WTC11 (cell line): ENCODE data around the gene MBNL1. TPM values are rescaled to one million over a fixed set of nuclear protein-coding genes. Genes with fewer than 3 reads are reported as not detected.

Experiments
- ATAC-seq: fragments of 200-7000 bp; cut with Tn5 transposase; 2 replicates; pipeline ENCODE4 v1.10.0; 2021; ENCODE audit warnings: mild to moderate bottlenecking, moderate library complexity
- CTCF ChIA-PET: fragments of 300-600 bp; sonication (Branson Sonifier 250); formaldehyde crosslinking; loops from one replicate; lab custom pipeline; 2021; ENCODE audit warnings: antibody characterized with exemption; lab: Charles Lee
- POLR2A ChIA-PET: fragments of 350-600 bp; sonication (Branson Sonifier 250); formaldehyde crosslinking; loops from one replicate; lab custom pipeline; 2021; ENCODE audit warnings: antibody characterized with exemption; lab: Charles Lee
- DNase-seq: peaks from one replicate; pipeline ENCODE4 v3.0.0; 2021; ENCODE audit warnings: low spot score
- H3K27ac Mint-ChIP-seq: 2 replicates; pipeline ENCODE4 v1.8.0; 2021; ENCODE audit warnings: mixed read lengths
- H3K27me3 Mint-ChIP-seq: 2 replicates; pipeline ENCODE4 v1.8.0; 2021; ENCODE audit warnings: low read depth, mild to moderate bottlenecking, moderate library complexity, mixed read lengths
- H3K36me3 Mint-ChIP-seq: 2 replicates; pipeline ENCODE4 v1.8.0; 2021; ENCODE audit warnings: mixed read lengths
- H3K4me1 Mint-ChIP-seq: 2 replicates; pipeline ENCODE4 v1.8.0; 2022; ENCODE audit warnings: mixed read lengths
- H3K4me3 Mint-ChIP-seq: 2 replicates; pipeline ENCODE4 v1.8.0; 2021; ENCODE audit warnings: mild to moderate bottlenecking, moderate library complexity, mixed read lengths
- H3K9me3 Mint-ChIP-seq: 2 replicates; pipeline ENCODE4 v1.8.0; 2021; ENCODE audit warnings: mixed read lengths
- AFF4 ChIP-seq: sonication (generic); formaldehyde crosslinking; IDR thresholded peaks from 2 replicates; pipeline ENCODE4 v1.8.1; 2023; ENCODE audit warnings: mild to moderate bottlenecking, missing genetic modification reagents, borderline replicate concordance
- ATF2 ChIP-seq: sonication (generic); formaldehyde crosslinking; IDR thresholded peaks from 2 replicates; pipeline ENCODE4 v1.8.1; 2022; ENCODE audit warnings: low read depth, missing genetic modification reagents, borderline replicate concordance
- CBFB ChIP-seq: sonication (generic); formaldehyde crosslinking; IDR thresholded peaks from 2 replicates; pipeline ENCODE4 v1.8.1; 2022; ENCODE audit warnings: mild to moderate bottlenecking, low read depth, missing genetic modification reagents
- E2F1 ChIP-seq: sonication (generic); formaldehyde crosslinking; IDR thresholded peaks from 2 replicates; pipeline ENCODE4 v1.8.0; 2022; ENCODE audit warnings: mild to moderate bottlenecking, missing genetic modification reagents
- ETV6 ChIP-seq: sonication (generic); formaldehyde crosslinking; IDR thresholded peaks from 2 replicates; pipeline ENCODE4 v1.8.1; 2022; ENCODE audit warnings: mild to moderate bottlenecking, missing genetic modification reagents
- FOXJ3 ChIP-seq: sonication (generic); formaldehyde crosslinking; IDR thresholded peaks from 2 replicates; pipeline ENCODE4 v1.9.0; 2021; ENCODE audit warnings: missing genetic modification reagents, mild to moderate bottlenecking, borderline replicate concordance
- GABPB1 ChIP-seq: sonication (generic); formaldehyde crosslinking; IDR thresholded peaks from 2 replicates; pipeline ENCODE4 v1.8.1; 2023; ENCODE audit warnings: mild to moderate bottlenecking, missing genetic modification reagents
- NFYB ChIP-seq: sonication (generic); formaldehyde crosslinking; conservative IDR thresholded peaks from 2 replicates; pipeline ENCODE4 v1.8.0; 2022; ENCODE audit warnings: low read depth, missing genetic modification reagents
- PRDM15 ChIP-seq: sonication (generic); formaldehyde crosslinking; IDR thresholded peaks from 2 replicates; pipeline ENCODE4 v1.8.0; 2022; ENCODE audit warnings: missing genetic modification reagents
- STAT6 ChIP-seq: sonication (generic); formaldehyde crosslinking; conservative IDR thresholded peaks from 2 replicates; pipeline ENCODE4 v1.8.1; 2023; ENCODE audit warnings: mild to moderate bottlenecking, low read depth, missing genetic modification reagents, moderate library complexity
- ZNF121 ChIP-seq: sonication (generic); formaldehyde crosslinking; IDR thresholded peaks from 2 replicates; pipeline ENCODE4 v1.8.0; 2023; ENCODE audit warnings: missing genetic modification reagents
- ZNF317 ChIP-seq: sonication (generic); formaldehyde crosslinking; IDR thresholded peaks from 2 replicates; pipeline ENCODE4 v1.8.1; 2023; ENCODE audit warnings: low read depth, mild to moderate bottlenecking, moderate library complexity, missing genetic modification reagents, borderline replicate concordance
- ZNF423 ChIP-seq: fragments of 250-450 bp; sonication (Bioruptor Pico); IDR thresholded peaks from 2 replicates; pipeline ENCODE4 v2.1.2; 2022; ENCODE audit warnings: mild to moderate bottlenecking, moderate library complexity
- ZNF532 ChIP-seq: fragments of 250-450 bp; sonication (Bioruptor Pico); IDR thresholded peaks from 2 replicates; pipeline ENCODE4 v1.9.0; 2021; ENCODE audit warnings: mild to moderate bottlenecking, borderline replicate concordance
- total RNA-seq: library from RNA; stranded (reverse); gene quantifications from 3 replicates; pipeline ENCODE4 v1.2.3, GENCODE V29; 2021
- TF ChIP-seq, protein P1 (sequence below): sonication (generic); formaldehyde crosslinking; IDR thresholded peaks from 2 replicates; pipeline ENCODE4 v1.8.1; 2022; ENCODE audit warnings: missing genetic modification reagents, borderline replicate concordance

MBNL1 gene
- total RNA-seq, 1 experiment from 2014 or later: 20.4 TPM

DNA sequence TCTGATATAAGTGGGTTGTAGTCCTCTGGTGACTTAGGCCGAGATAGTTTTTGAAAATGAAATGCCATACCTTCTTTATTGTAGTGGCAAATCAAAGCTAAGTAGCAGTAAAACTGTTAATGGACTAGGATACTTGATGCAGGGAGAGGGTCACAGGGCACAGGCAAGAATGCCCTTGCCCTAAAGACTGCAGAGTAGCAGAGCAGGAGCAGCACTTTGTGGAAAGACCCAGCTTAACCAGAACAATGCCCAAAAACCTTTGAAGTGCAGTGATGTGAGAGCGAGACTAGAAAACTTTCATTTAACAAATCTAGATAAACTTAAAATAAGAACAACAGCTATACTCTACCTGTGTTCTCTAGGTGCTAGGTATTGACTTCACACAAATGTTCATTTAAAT, 121.9 kb downstream of the MBNL1 start:
- no peak for TF ChIP-seq E2F1 (CRISPR knock-in tag)
- no peak for TF ChIP-seq ZNF423 (CRISPR knock-in tag)
- no peak for TF ChIP-seq NFYB (CRISPR knock-in tag)
- TF ChIP-seq ETV6 (CRISPR knock-in tag): no peak
- TF ChIP-seq ZNF532: no peak
- TF ChIP-seq AFF4 (CRISPR knock-in tag): no peak
- no peak for TF ChIP-seq GABPB1 (CRISPR knock-in tag)
- TF ChIP-seq PRDM15 (CRISPR knock-in tag): no peak
- TF ChIP-seq STAT6 (CRISPR knock-in tag): no peak
- TF ChIP-seq FOXJ3 (CRISPR knock-in tag): no peak
- no peak for TF ChIP-seq ZNF317 (CRISPR knock-in tag)
- no peak for TF ChIP-seq ZNF121 (CRISPR knock-in tag)
- no peak for TF ChIP-seq CBFB (CRISPR knock-in tag)
- TF ChIP-seq, protein P1, sequence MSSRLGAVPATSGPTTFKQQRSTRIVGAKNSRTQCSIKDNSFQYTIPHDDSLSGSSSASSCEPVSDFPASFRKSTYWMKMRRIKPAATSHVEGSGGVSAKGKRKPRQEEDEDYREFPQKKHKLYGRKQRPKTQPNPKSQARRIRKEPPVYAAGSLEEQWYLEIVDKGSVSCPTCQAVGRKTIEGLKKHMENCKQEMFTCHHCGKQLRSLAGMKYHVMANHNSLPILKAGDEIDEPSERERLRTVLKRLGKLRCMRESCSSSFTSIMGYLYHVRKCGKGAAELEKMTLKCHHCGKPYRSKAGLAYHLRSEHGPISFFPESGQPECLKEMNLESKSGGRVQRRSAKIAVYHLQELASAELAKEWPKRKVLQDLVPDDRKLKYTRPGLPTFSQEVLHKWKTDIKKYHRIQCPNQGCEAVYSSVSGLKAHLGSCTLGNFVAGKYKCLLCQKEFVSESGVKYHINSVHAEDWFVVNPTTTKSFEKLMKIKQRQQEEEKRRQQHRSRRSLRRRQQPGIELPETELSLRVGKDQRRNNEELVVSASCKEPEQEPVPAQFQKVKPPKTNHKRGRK: no peak
- TF ChIP-seq ATF2: no peak
- TF ChIP-seq, all 79 proteins: peak for 0
- no peaks in the 10 kb centered on the region for H3K9me3 Mint-ChIP-seq
- ChIA-PET CTCF (no interaction called here), POLR2A (interaction anchor here (0.6 kb wide), 1 partner anchor 28 kb away, joined by 4 read pairs; no protein-coding TSS in a partner anchor)
- H3K4me3 Mint-ChIP-seq: no peak overlapping the region
- peak; percentile 64 for ATAC-seq
- H3K27ac Mint-ChIP-seq: 0 out of 2 replicates have a peak overlapping the region, but pooled peaks have one; percentile 55
- no peaks in the 10 kb centered on the region for H3K36me3 Mint-ChIP-seq
- no peak for DNase-seq
- peaks cover 43% of the 10 kb centered on the region for H3K4me1 Mint-ChIP-seq
- no peaks in the 10 kb centered on the region for H3K27me3 Mint-ChIP-seq
